Spleen (tissue), 11 donors: ENCODE measurements around the gene LRRN2. TPM values are rescaled to one million over a fixed set of nuclear protein-coding genes. Genes with fewer than 3 reads are reported as not detected.

Experiments used
- DNase-seq: peaks from one replicate; pipeline ENCODE4 v3.0.0-alpha.2; 2020
- H3K27ac ChIP-seq, 8 donors: fragments of 200-600 bp; sonication (generic) in 7 of 8; 1 replicate in 4 of 8; 2 replicates in 4 of 8; pipeline versions ENCODE4 v1.5.0 to v1.8.0; 2016 to 2021; ENCODE audit warnings: inconsistent platforms in 4 of 8, mild to moderate bottlenecking in 4 of 8, moderate library complexity in 1 of 8
- H3K27me3 ChIP-seq, 7 donors: fragments of 200-600 bp; sonication (generic) in 6 of 7; replicated peaks in 1 of 7; 1 replicate in 4 of 7; 2 replicates in 3 of 7; pipeline versions ENCODE4 v1.5.0 to v1.8.0; 2016 to 2021; ENCODE audit warnings: inconsistent platforms in 3 of 7, mild to moderate bottlenecking in 1 of 7
- H3K36me3 ChIP-seq, 6 donors: fragments of 200-600 bp; sonication (generic) in 5 of 6; 1 replicate in 4 of 6; 2 replicates in 2 of 6; pipeline versions ENCODE4 v1.5.0 to v1.8.0; 2016 to 2021; ENCODE audit warnings: inconsistent platforms in 2 of 6
- H3K4me1 ChIP-seq, 6 donors: fragments of 200-600 bp; sonication (generic) in 5 of 6; 1 replicate in 3 of 6; 2 replicates in 3 of 6; pipeline versions ENCODE4 v1.5.0 to v1.8.0; 2016 to 2021; ENCODE audit warnings: inconsistent platforms in 3 of 6
- H3K4me3 ChIP-seq, 8 donors: fragments of 200-600 bp; sonication (generic) in 7 of 8; 1 replicate in 4 of 8; 2 replicates in 4 of 8; pipeline versions ENCODE4 v1.5.0 to v1.8.0; 2016 to 2021; ENCODE audit warnings: inconsistent platforms in 4 of 8, mild to moderate bottlenecking in 4 of 8, moderate library complexity in 2 of 8
- H3K9me3 ChIP-seq, 8 donors: fragments of 200-600 bp; sonication (generic) in 7 of 8; 1 replicate in 4 of 8; 2 replicates in 4 of 8; pipeline versions ENCODE4 v1.5.0 to v1.8.0; 2016 to 2021; ENCODE audit warnings: inconsistent platforms in 4 of 8
- CTCF ChIP-seq, 11 experiments: fragments of 200-600 bp in 7 of 11; fragments of 450-650 bp in 4 of 11; sonication (generic) in 4 of 11; IDR thresholded peaks in 8 of 11; conservative IDR thresholded peaks in 3 of 11; 1 replicate in 7 of 11; 2 replicates in 4 of 11; pipeline versions ENCODE4 v1.4.0 to v1.8.0; 2016 to 2021; ENCODE audit warnings: antibody characterized with exemption in 11 of 11, inconsistent platforms in 4 of 11, mild to moderate bottlenecking in 1 of 11
- POLR2A ChIP-seq, 3 donors: fragments of 450-650 bp; IDR thresholded peaks; one replicate each; pipeline ENCODE4 v1.5.1; 2017; ENCODE audit warnings: antibody characterized with exemption in 3 of 3, mild to moderate bottlenecking in 1 of 3
- POLR2AphosphoS5 ChIP-seq, 3 donors: sonication (generic); formaldehyde crosslinking; IDR thresholded peaks; one replicate each; pipeline ENCODE4 v1.5.1; 2017; ENCODE audit warnings: antibody characterized with exemption in 3 of 3
- WGBS, 5 donors: extraction: QIAGEN DNeasy Blood & Tissue Kit in 3 of 5; methylation state at CpG; one replicate each; pipeline versions ENCODE4 v1.1.5 to v1.1.7; 2013 to 2018; 5-methylcytosine and 5-hydroxymethylcytosine counted together
- intact Hi-C: fragments of 100-400 bp; cut with DNase I; formaldehyde crosslinking; loops from one replicate; pipeline ENCODE4 v1.15.0; 2023; ENCODE audit warnings: low total_unique reads
- polyA plus RNA-seq, 3 donors: library from polyadenylated mRNA; stranded (reverse); fragments of 200-250 nt; gene quantifications; one replicate each; pipeline ENCODE4 v1.2.1, GENCODE V29; 2013
- total RNA-seq, 7 donors: library from RNA; depleted of rRNA in 3 of 7; stranded (reverse); fragments of >200 nt in 3 of 7; fragmentation: NEBNext Ultra II Directional in 4 of 7; extraction: Animal tissue kit (Norgen Biotek cat#: 25700) in 4 of 7; gene quantifications; one replicate each; pipeline versions ENCODE4 v1.1.0 to v1.2.1, GENCODE V29; 2016 to 2021
- donor health status: healthy with polysubstance abuse.
- donor health status: DM: no; HTN: no; CAD: no; lungs with moderate emphysema.
- donor health status: DM: no; HTN: no; CAD: no.
- donor health status: Bipolar disorder and iron deficiency.
- donor health status: healthy.
- donor health status: DM: no; HTN: no; CAD: no.
- donor health status: DM: yes; HTN: yes; CAD: no.

The LRRN2 gene
- total and polyA plus RNA-seq, 10 donors = 1.6 to 11.9 (median 4.5) TPM

DNA sequence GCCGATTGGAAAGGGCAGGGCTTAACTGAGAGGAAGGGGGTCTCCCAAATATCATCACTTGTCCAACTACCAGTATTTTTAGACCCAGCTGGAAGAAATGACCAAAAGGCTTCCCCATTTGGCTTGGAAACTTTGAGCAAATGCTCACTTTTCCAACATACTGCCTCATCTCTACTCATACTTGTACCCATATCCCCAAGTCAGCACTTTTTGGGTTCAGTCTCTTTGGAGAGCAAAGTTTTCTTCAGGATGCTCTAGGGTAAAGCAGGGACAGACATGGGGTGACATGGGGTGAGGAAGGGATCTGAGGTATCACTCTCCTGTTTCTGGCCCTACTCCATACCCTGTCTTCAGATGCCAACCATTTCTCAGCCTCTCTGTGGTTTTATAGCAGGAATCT, 27.2 kb downstream of the LRRN2 start:
- Histone ChIP-seq H3K36me3 (no peaks in the 10 kb centered on the region), H3K27ac (no peak overlapping the region), H3K4me1 (no peaks in the 10 kb centered on the region), H3K4me3 (no peak overlapping the region), H3K27me3 (peaks cover 0 to 4% (median 0%) of the 10 kb centered on the region in 7 donors), H3K9me3 (no peaks in the 10 kb centered on the region)
- TF ChIP-seq CTCF (IDR thresholded peaks at IDR 0.05 in 8 of 11, conservative IDR thresholded peaks at IDR 0.05 in 3 of 11) = no peak
- TF ChIP-seq POLR2AphosphoS5 (IDR thresholded peaks at IDR 0.05) = no peak
- TF ChIP-seq POLR2A (IDR thresholded peaks at IDR 0.05) = no peak
- intact Hi-C loops = no loop called here
- 86 to 98% (median 92%) methylated on average over 1 of the region's 1 CpG for WGBS, 5 donors
- DNase-seq = no peak

DNA sequence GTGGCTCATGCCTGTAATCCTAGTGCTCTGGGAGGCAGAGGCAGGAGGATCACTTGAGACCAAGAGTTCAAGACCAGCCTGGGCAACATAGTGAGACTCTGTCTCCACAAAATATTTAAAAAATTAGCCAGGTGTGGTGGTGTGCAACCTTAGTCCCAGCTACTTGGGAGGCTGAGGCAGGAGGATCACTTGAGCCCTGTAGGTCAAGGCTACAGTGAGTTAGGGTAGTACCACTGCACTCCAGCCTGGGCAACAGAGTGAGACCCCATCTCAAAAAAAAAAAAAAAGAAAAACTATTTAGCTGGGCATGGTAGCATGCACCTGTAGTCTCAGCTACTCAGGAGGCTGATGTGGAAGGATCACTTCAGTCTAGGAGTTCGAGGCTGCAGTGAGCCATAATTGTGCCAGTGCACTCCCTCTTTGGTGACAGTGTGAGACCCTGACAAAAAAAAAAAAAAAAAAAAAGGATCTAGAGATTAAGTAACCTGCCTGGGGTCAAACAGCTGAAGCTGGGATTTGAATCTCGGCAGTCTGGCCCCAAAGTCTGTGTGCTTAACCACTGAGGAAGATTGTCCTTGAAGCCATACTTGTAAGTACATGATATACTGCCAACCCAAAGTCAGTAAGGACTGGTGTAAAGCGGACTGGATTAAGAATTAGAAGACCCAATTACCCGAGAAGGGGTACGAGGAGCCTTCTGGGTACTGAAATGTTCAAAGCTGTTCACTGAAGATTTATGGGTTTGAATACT, 31.8 kb downstream of the LRRN2 start:
- Histone ChIP-seq H3K36me3 (no peaks in the 10 kb centered on the region), H3K4me1 (no peaks in the 10 kb centered on the region), H3K27ac (no peak overlapping the region), H3K4me3 (no peak overlapping the region), H3K9me3 (no peaks in the 10 kb centered on the region), H3K27me3 (peaks cover 0 to 21% (median 0%) of the 10 kb centered on the region in 7 donors)
- TF ChIP-seq POLR2A (IDR thresholded peaks at IDR 0.05) = no peak
- TF ChIP-seq CTCF (IDR thresholded peaks at IDR 0.05 in 8 of 11, conservative IDR thresholded peaks at IDR 0.05 in 3 of 11) = no peak
- 85 to 93% (median 87%) methylated on average over 5 of the region's 5 CpGs for WGBS, 5 donors
- DNase-seq = no peak
- intact Hi-C loops = no loop called here

DNA sequence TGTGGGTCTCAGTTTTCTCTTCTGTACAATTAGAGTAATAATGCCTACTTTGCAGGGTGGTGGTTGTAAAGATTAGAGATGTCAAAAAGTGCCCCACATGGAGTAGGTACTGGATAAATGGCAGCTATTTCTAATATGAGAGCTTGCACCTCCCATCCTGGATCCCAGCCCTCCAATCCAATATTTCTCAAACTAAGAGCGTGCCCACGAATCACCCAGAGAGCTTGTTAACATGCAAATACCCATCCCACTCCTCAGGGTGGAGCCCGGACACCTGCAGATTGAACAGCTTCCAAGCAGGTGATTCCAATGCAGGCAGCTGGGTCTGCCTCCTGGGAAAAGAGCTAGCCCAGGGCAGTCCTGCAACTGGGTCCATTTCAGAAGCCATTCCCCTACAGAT, 33.0 kb downstream of the LRRN2 start:
- Histone ChIP-seq H3K27ac (no peak overlapping the region), H3K4me3 (no peak overlapping the region), H3K4me1 (no peaks in the 10 kb centered on the region), H3K36me3 (no peaks in the 10 kb centered on the region), H3K9me3 (no peaks in the 10 kb centered on the region), H3K27me3 (peaks cover 0 to 21% (median 0%) of the 10 kb centered on the region in 7 donors)
- TF ChIP-seq CTCF (IDR thresholded peaks at IDR 0.05 in 8 of 11, conservative IDR thresholded peaks at IDR 0.05 in 3 of 11) (no peak), POLR2AphosphoS5 (IDR thresholded peaks at IDR 0.05) (no peak), POLR2A (IDR thresholded peaks at IDR 0.05) (no peak)
- 31 to 77% (median 70%) methylated on average over 3 of the region's 3 CpGs for WGBS, 5 donors
- DNase-seq = no peak
- intact Hi-C loops = no loop called here

DNA sequence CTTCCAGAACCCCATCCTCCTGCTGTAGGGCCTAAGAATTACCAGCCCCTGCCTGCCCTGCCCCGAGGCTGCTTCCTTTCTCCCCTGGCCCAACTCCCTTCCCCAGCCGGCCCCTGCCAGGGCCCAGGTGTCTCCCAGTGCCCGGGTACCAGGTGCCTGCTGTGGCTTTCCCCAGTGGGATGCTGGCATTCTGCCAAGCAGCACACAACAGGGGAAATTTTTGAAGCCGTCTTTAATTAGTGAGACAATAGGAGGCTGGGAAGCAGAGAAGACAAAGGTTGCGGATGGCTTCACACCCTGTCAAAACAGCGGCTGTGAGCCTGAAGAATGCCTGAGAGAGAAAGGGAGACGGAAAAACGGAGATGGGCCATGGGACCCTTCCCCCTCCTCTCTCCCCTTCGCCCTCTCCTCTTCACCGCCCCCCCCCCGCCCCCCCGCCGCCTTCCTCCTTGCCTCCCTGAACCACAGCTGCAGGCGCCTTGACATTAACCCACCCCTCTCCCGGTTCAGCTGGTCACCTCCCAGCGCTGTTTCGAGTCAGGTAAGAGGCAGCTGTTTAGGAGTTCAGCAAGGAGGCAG, 33.6 kb downstream of the LRRN2 start:
- intact Hi-C loops = no loop called here
- Histone ChIP-seq H3K27me3 (peaks cover 0 to 21% (median 0%) of the 10 kb centered on the region in 7 donors), H3K4me1 (no peaks in the 10 kb centered on the region), H3K4me3 (no peak overlapping the region), H3K27ac (no peak overlapping the region), H3K36me3 (no peaks in the 10 kb centered on the region), H3K9me3 (no peaks in the 10 kb centered on the region)
- TF ChIP-seq POLR2A (IDR thresholded peaks at IDR 0.05) (no peak), CTCF (IDR thresholded peaks at IDR 0.05 in 8 of 11, conservative IDR thresholded peaks at IDR 0.05 in 3 of 11) (no peak), POLR2AphosphoS5 (IDR thresholded peaks at IDR 0.05) (no peak)
- DNase-seq = no peak
- WGBS, 5 donors = 23 to 37% (median 31%) methylated on average over 13 to 15 of the region's 17 CpGs
